T-cell (primary cell): ENCODE measurements around the gene CLEC12A. TPM values are rescaled to one million over a fixed set of nuclear protein-coding genes. Genes with fewer than 3 reads are reported as not detected.

ENCODE experiments used
- ATAC-seq, 4 experiments: fragments of 200-7000 bp in 3 of 4; fragments of 150-1000 bp in 1 of 4; cut with Tn5 transposase; replicated peaks in 1 of 4; 1 replicate in 3 of 4; 2 replicates in 1 of 4; pipeline ENCODE4 v1.10.0; 2021; ENCODE audit warnings: moderate library complexity in 3 of 4, mild to moderate bottlenecking in 2 of 4, moderate number of reproducible peaks in 1 of 4
- CTCF ChIA-PET, 2 donors: fragments of 300-600 bp; sonication (Branson Sonifier 250); formaldehyde crosslinking; loops; one replicate each; lab custom pipeline; 2022; ENCODE audit warnings: antibody characterized with exemption in 2 of 2; lab: Charles Lee
- POLR2A ChIA-PET, 2 donors: fragments of 300-600 bp; sonication (Branson Sonifier 250); formaldehyde crosslinking; loops; one replicate each; lab custom pipeline; 2022; ENCODE audit warnings: antibody characterized with exemption in 2 of 2; lab: Charles Lee
- DNase-seq, 35 experiments: peaks; one replicate each; pipeline versions ENCODE4 v3.0.0 to v3.0.0-alpha.2; 2013 to 2023
- H3K27ac ChIP-seq: one replicate; pipeline ENCODE4 v1.5.1; 2013; ENCODE audit warnings: low read length
- H3K27me3 ChIP-seq, 2 experiments: replicated peaks in 1 of 2; 1 replicate in 1 of 2; 2 replicates in 1 of 2; pipeline versions ENCODE4 v1.6.1 to v1.7.0; 2013; ENCODE audit warnings: low read length in 1 of 2, mixed read lengths in 1 of 2; ENCODE audit not compliant: control insufficient read depth in 2 of 2, insufficient read depth in 2 of 2; ENCODE audit errors: extremely low read depth in 1 of 2
- H3K36me3 ChIP-seq, 2 donors: 1 replicate in 1 of 2; 2 replicates in 1 of 2; pipeline versions ENCODE4 v1.6.1 to v1.7.0; 2013; ENCODE audit warnings: low read length in 1 of 2; ENCODE audit not compliant: control insufficient read depth in 2 of 2, insufficient read depth in 1 of 2; ENCODE audit errors: extremely low read depth in 1 of 2
- H3K4me1 ChIP-seq, 2 experiments: 1 replicate in 1 of 2; 2 replicates in 1 of 2; pipeline versions ENCODE4 v1.6.1 to v1.7.0; 2013; ENCODE audit warnings: low read length in 2 of 2, mixed read lengths in 1 of 2; ENCODE audit not compliant: insufficient read depth in 2 of 2, control insufficient read depth in 1 of 2; ENCODE audit errors: extremely low read depth in 1 of 2
- H3K4me3 ChIP-seq, 2 donors: 1 replicate in 1 of 2; 2 replicates in 1 of 2; pipeline versions ENCODE4 v1.5.1 to v1.7.0; 2013; ENCODE audit warnings: mild to moderate bottlenecking in 2 of 2, low read length in 1 of 2, moderate library complexity in 1 of 2; ENCODE audit not compliant: control insufficient read depth in 1 of 2; ENCODE audit errors: extremely low read depth in 1 of 2
- H3K9me3 ChIP-seq: 2 replicates; pipeline ENCODE4 v1.7.0; 2013
- H3K27ac Mint-ChIP-seq, 2 donors: one replicate each; pipeline ENCODE4 v1.8.0; 2020 to 2021; ENCODE audit warnings: mild to moderate bottlenecking in 2 of 2, mixed read lengths in 2 of 2
- H3K27me3 Mint-ChIP-seq, 2 donors: one replicate each; pipeline ENCODE4 v1.8.0; 2021 to 2022; ENCODE audit warnings: mixed read lengths in 2 of 2
- H3K36me3 Mint-ChIP-seq: one replicate; pipeline ENCODE4 v1.8.0; 2021; ENCODE audit warnings: mixed read lengths
- H3K4me1 Mint-ChIP-seq, 3 donors: one replicate each; pipeline ENCODE4 v1.8.0; 2020 to 2022; ENCODE audit warnings: mixed read lengths in 3 of 3, mild to moderate bottlenecking in 1 of 3
- H3K4me3 Mint-ChIP-seq, 3 donors: one replicate each; pipeline ENCODE4 v1.8.0; 2020 to 2022; ENCODE audit warnings: mild to moderate bottlenecking in 3 of 3, mixed read lengths in 3 of 3, moderate library complexity in 3 of 3
- H3K9me3 Mint-ChIP-seq, 3 donors: one replicate each; pipeline ENCODE4 v1.8.0; 2020 to 2022; ENCODE audit warnings: mixed read lengths in 3 of 3
- WGBS: methylation state at CpG from one replicate; pipeline ENCODE4 v1.1.5; 2013; ENCODE audit warnings: missing lambda C conversion rate; ENCODE audit not compliant: insufficient coverage; 5-methylcytosine and 5-hydroxymethylcytosine counted together
- total RNA-seq, 35 experiments: library from RNA in 6 of 35; stranded (reverse) in 6 of 35; fragments of 120-200 nt in 1 of 35; gene quantifications; one replicate each; pipeline versions ENCODE4 v1.2.1 to v1.2.4 and lab custom pipeline; 2013 to 2026

Gene CLEC12A
- total RNA-seq, 5 donors from 2014 or later (not counting 1 experiment from before 2014, with no cell fraction given), result 0.26 TPM; not detected in 4

GRCh38 chr12:9992296-9992695 lies 21.1 kb downstream of the CLEC12A start:
- H3K27me3 ChIP-seq, result no peaks in the 10 kb centered on the region
- no CpG with 5 or more reads among the region's 4 CpGs for WGBS
- H3K9me3 ChIP-seq, result no peaks in the 10 kb centered on the region
- POLR2A ChIA-PET, result interaction anchor here in 1 of 2 donors (0.6 kb wide), 1 partner anchor 54 kb away, joined by 3 read pairs; no protein-coding TSS in a partner anchor
- H3K4me1 ChIP-seq, result no peaks in the 10 kb centered on the region
- Mint-ChIP-seq H3K27ac (no peak overlapping the region), H3K27me3 (peaks cover 12 to 28% of the 10 kb centered on the region in 2 donors), H3K9me3 (no peaks in the 10 kb centered on the region), H3K4me1 (peaks cover 0 to 4% (median 0%) of the 10 kb centered on the region in 3 donors), H3K36me3 (no peaks in the 10 kb centered on the region), H3K4me3 (no peak overlapping the region)
- no peak overlapping the region for H3K27ac ChIP-seq
- no peaks in the 10 kb centered on the region for H3K36me3 ChIP-seq
- H3K4me3 ChIP-seq, result no peak overlapping the region
- CTCF ChIA-PET, result interaction anchor here (0.6 to 1.2 kb wide), 2 partner anchors 11 to 17 kb away, joined by 3 read pairs; no protein-coding TSS in a partner anchor
- ATAC-seq (no peak), DNase-seq (no peak)

DNA sequence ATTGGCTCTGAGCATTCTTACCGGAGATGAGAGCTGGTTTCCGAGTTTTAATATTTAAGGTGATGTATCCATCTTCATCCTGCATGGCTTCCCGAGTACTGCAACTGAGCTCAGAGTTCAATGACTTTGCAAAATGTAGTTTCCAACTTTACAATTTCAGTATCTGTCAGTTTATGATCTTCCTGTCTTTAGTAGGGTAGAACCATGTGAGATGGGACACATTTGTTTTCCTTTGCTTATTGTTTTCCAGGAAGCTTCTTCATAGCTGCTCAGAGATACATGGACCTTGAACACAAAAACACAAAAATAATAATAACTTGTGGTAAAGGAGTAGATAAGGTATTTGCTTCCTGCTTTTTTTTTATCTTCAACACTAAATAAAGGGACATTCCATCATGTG lies 27.8 kb downstream of the CLEC12A start, which contains the start of gene CLEC1B:
Gene CLEC1B (minus strand): TSS at position 106 of the 400 bp plus-strand sequence. CDS start 21 bp downstream, at position 85.
- peak within 1 kb of the TSS in 1 of 2 donors; percentile 9 for H3K27ac Mint-ChIP-seq

DNA sequence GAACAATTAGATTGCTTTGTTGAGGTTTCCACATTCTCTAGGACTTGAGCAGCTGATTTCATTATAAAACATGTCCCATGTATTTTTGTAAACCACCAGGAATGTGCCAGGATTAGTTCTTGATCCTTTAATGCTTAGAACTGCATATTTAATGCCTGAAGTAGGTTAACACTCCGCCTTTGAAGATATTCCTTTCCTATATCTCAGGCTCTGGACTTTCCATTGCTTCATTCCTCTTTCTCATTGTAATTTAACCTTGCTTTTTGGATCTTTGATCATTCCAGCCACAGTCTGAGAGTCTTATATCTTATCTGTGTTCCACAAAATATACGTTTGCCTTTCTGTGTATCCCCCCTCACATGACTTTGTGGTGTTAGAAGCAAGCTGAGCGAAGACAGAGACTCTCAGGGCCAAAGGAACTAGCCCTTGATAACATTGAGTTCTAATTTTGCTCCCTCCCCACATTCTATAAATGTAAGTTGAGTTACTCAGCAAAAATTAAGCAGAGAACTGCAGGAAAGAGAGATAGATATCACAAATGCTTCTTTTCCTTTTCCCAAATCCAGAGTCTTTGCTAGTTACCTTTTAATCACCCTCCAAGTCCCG lies 30.1 kb downstream of the CLEC12A start:
- DNase-seq, result no peak
- peaks cover 2 to 8% of the 10 kb centered on the region in 2 donors for H3K27me3 Mint-ChIP-seq
- Histone ChIP-seq H3K36me3 (no peaks in the 10 kb centered on the region), H3K9me3 (no peaks in the 10 kb centered on the region), H3K27me3 (peaks cover 0 to 4% of the 10 kb centered on the region in 2 experiments), H3K27ac (no peak overlapping the region), H3K4me1 (no peaks in the 10 kb centered on the region), H3K4me3 (no peak overlapping the region)
- no peaks in the 10 kb centered on the region for H3K36me3 Mint-ChIP-seq
- POLR2A ChIA-PET, result interaction anchor here in 1 of 2 donors (0.7 kb wide), 1 partner anchor 63 kb away, joined by 4 read pairs; no protein-coding TSS in a partner anchor
- no peak for ATAC-seq
- peaks cover 0 to 4% (median 0%) of the 10 kb centered on the region in 3 donors for H3K4me1 Mint-ChIP-seq
- WGBS, result 100% methylated on average over 1 of the region's 4 CpGs
- H3K27ac Mint-ChIP-seq, result no peak overlapping the region
- CTCF ChIA-PET, result no interaction called here
- H3K4me3 Mint-ChIP-seq, result no peak overlapping the region
- no peaks in the 10 kb centered on the region for H3K9me3 Mint-ChIP-seq

More for the DNA sequence above, 27.8 kb downstream of the CLEC12A start, which contains the start of gene CLEC1B:
- no peaks in the 10 kb centered on the region for H3K9me3 Mint-ChIP-seq
- H3K27me3 Mint-ChIP-seq, result peaks cover 3 to 7% of the 10 kb centered on the region in 2 donors
- WGBS, result no CpG with 5 or more reads among the region's 3 CpGs
- no peak within 1 kb of the TSS for H3K4me3 Mint-ChIP-seq
- Histone ChIP-seq H3K27ac (no peak within 1 kb of the TSS), H3K4me1 (no peaks in the 10 kb centered on the region), H3K4me3 (no peak within 1 kb of the TSS), H3K9me3 (no peaks in the 10 kb centered on the region), H3K36me3 (no peaks in the 10 kb centered on the region), H3K27me3 (peaks cover 0 to 3% of the 10 kb centered on the region in 2 experiments)
- ChIA-PET CTCF (interaction anchor here in 1 of 2 donors (0.6 kb wide), 1 partner anchor 38 kb away, joined by 3 read pairs; no protein-coding TSS in a partner anchor), POLR2A (no interaction called here)
- DNase-seq (no peak), ATAC-seq (no peak)
- H3K36me3 Mint-ChIP-seq, result no peaks in the 10 kb centered on the region
- peaks cover 0 to 4% (median 0%) of the 10 kb centered on the region in 3 donors for H3K4me1 Mint-ChIP-seq

DNA sequence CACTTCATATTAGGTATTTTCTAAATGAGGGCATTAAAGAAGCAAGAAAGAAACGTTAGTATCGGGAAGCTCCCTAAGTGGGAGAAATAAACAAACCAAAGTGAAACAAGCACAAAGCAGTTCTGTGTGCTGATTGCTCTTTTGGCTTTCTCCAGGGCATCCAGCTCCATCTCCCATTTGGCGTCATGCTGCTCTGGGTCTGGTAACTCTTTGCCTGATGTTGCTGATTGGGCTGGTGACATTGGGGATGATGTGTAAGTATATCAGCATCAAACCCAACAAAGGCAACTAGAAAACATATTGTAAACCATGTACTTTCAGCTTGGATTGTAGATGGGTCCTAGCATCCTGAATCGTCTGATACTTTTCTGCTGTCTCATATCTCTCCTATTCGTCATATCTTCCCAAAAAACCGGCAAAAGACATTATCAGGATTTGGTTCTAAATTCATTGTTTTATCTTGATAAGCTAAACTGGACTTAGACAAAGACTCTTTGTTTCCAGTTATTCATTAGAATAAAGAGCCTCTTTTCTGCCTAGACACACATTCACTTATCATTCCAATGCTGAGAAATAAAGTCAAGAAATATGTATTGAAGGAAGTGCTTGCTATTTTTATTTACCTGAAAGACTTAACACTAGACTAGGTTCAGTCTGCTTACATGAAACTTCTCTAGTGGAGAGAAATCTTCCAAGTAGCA lies 41.6 kb downstream of the CLEC12A start:
- Mint-ChIP-seq H3K36me3 (no peaks in the 10 kb centered on the region), H3K27me3 (peaks cover 22 to 27% of the 10 kb centered on the region in 2 donors), H3K27ac (no peak overlapping the region), H3K4me1 (no peaks in the 10 kb centered on the region), H3K4me3 (no peak overlapping the region), H3K9me3 (no peaks in the 10 kb centered on the region)
- ChIA-PET POLR2A (interaction anchor here in 1 of 2 donors (0.6 kb wide), 1 partner anchor 69 kb away, joined by 3 read pairs; no protein-coding TSS in a partner anchor), CTCF (no interaction called here)
- Histone ChIP-seq H3K36me3 (no peaks in the 10 kb centered on the region), H3K9me3 (no peaks in the 10 kb centered on the region), H3K4me1 (no peaks in the 10 kb centered on the region), H3K27ac (no peak overlapping the region), H3K27me3 (peaks cover 0 to 5% of the 10 kb centered on the region in 2 experiments), H3K4me3 (no peak overlapping the region)
- DNase-seq (no peak), ATAC-seq (no peak)
- 80% methylated on average over 1 of the region's 6 CpGs for WGBS

- ATAC-seq (no peak), DNase-seq (no peak)
- H3K4me3 Mint-ChIP-seq, result no peak overlapping the region
- ChIA-PET CTCF (no interaction called here), POLR2A (no interaction called here)
- H3K36me3 Mint-ChIP-seq, result no peaks in the 10 kb centered on the region
- WGBS, result no CpG with 5 or more reads among the region's 4 CpGs
- H3K9me3 Mint-ChIP-seq, result no peaks in the 10 kb centered on the region
- Histone ChIP-seq H3K27me3 (no peaks in the 10 kb centered on the region), H3K27ac (no peak overlapping the region), H3K4me1 (no peaks in the 10 kb centered on the region), H3K9me3 (no peaks in the 10 kb centered on the region), H3K4me3 (no peak overlapping the region), H3K36me3 (no peaks in the 10 kb centered on the region)
- H3K4me1 Mint-ChIP-seq, result no peaks in the 10 kb centered on the region
- H3K27ac Mint-ChIP-seq, result no peak overlapping the region
- peaks cover 18% of the 10 kb centered on the region in 2 donors for H3K27me3 Mint-ChIP-seq
Measured at GRCh38 chr12:10015450-10015849, 44.2 kb downstream of the CLEC12A start.

DNA sequence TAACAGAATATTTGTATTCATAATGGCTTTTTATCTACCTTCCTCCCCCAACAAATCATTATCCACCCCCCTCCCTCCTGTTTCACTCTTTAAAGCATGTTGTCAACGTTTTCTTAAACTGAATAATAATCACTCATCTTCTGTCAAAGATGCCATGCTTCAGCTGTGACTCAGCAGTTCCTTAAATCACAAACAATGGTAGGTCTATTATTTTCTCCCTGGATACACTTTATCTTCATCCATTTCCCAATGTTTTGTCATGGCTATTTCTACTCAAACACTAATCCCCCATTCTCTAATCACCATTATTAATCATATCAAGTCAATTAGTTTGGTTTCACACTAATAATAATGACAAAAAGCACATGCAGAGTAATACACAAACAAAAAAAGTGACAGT lies 45.7 kb downstream of the CLEC12A start:
- H3K9me3 Mint-ChIP-seq, result no peaks in the 10 kb centered on the region
- Histone ChIP-seq H3K9me3 (no peaks in the 10 kb centered on the region), H3K27ac (no peak overlapping the region), H3K4me1 (no peaks in the 10 kb centered on the region), H3K4me3 (no peak overlapping the region), H3K27me3 (no peaks in the 10 kb centered on the region), H3K36me3 (no peaks in the 10 kb centered on the region)
- 10% methylated on average over 1 of the region's 1 CpG for WGBS
- CTCF ChIA-PET, result no interaction called here
- no peak overlapping the region for H3K27ac Mint-ChIP-seq
- H3K4me3 Mint-ChIP-seq, result no peak overlapping the region
- H3K4me1 Mint-ChIP-seq, result no peaks in the 10 kb centered on the region
- ATAC-seq, result no peak
- POLR2A ChIA-PET, result interaction anchor here in 1 of 2 donors (0.8 kb wide), 1 partner anchor 116 kb away, joined by 4 read pairs; no protein-coding TSS in a partner anchor
- H3K27me3 Mint-ChIP-seq, result peaks cover 18 to 19% of the 10 kb centered on the region in 2 donors
- no peaks in the 10 kb centered on the region for H3K36me3 Mint-ChIP-seq
- no peak for DNase-seq
